ENCODE data around the gene IPP. TPM values are rescaled to one million over a fixed set of nuclear protein-coding genes. Genes with fewer than 3 reads are reported as not detected.

Gene IPP
- total and polyA plus RNA-seq, 10 donors = 0.96 to 13.4 (median 9.9) TPM

- Histone ChIP-seq H3K27ac (no peak overlapping the region), H3K4me1 (peaks cover 0 to 20% (median 2%) of the 10 kb centered on the region in 6 donors), H3K36me3 (peaks cover 9 to 84% (median 63%) of the 10 kb centered on the region in 6 donors), H3K9me3 (no peaks in the 10 kb centered on the region), H3K27me3 (replicated peaks in 1 of 7) (no peaks in the 10 kb centered on the region), H3K4me3 (no peak overlapping the region)
- intact Hi-C loops (cut with DNase I; ENCODE audit: low total_unique reads) = no loop called here
- 95 to 99% (median 96%) methylated on average over 2 of the region's 2 CpGs for WGBS, 5 donors
- TF ChIP-seq POLR2A (IDR thresholded peaks at IDR 0.05) (no peak), POLR2AphosphoS5 (IDR thresholded peaks at IDR 0.05) (no peak), CTCF (IDR thresholded peaks at IDR 0.05 in 8 of 11, conservative IDR thresholded peaks at IDR 0.05 in 3 of 11) (no peak)
- no peak for DNase-seq
Observed at GRCh38 chr1:45659222-45659621, 91.2 kb downstream of the IPP start.

GRCh38 chr1:45658171-45658570 lies 92.3 kb downstream of the IPP start:
- intact Hi-C loops (cut with DNase I; ENCODE audit: low total_unique reads) = no loop called here
- Histone ChIP-seq H3K4me3 (no peak overlapping the region), H3K4me1 (peaks cover 0 to 14% (median 2%) of the 10 kb centered on the region in 6 donors), H3K27ac (no peak overlapping the region), H3K36me3 (peaks cover 9 to 91% (median 74%) of the 10 kb centered on the region in 6 donors), H3K27me3 (replicated peaks in 1 of 7) (no peaks in the 10 kb centered on the region), H3K9me3 (no peaks in the 10 kb centered on the region)
- WGBS, 5 donors = 85 to 90% (median 87%) methylated on average over 2 of the region's 2 CpGs
- DNase-seq = no peak
- TF ChIP-seq CTCF (IDR thresholded peaks at IDR 0.05 in 8 of 11, conservative IDR thresholded peaks at IDR 0.05 in 3 of 11) (no peak), POLR2A (IDR thresholded peaks at IDR 0.05) (no peak), POLR2AphosphoS5 (IDR thresholded peaks at IDR 0.05) (no peak)

- 92 to 97% (median 94%) methylated on average over 3 of the region's 3 CpGs for WGBS, 5 donors
- Histone ChIP-seq H3K27me3 (replicated peaks in 1 of 7) (no peaks in the 10 kb centered on the region), H3K4me3 (no peak overlapping the region), H3K4me1 (peaks cover 0 to 5% (median 0%) of the 10 kb centered on the region in 6 donors), H3K27ac (no peak overlapping the region), H3K9me3 (no peaks in the 10 kb centered on the region), H3K36me3 (peaks cover 9 to 100% (median 88%) of the 10 kb centered on the region in 6 donors)
- intact Hi-C loops (cut with DNase I; ENCODE audit: low total_unique reads) = no loop called here
- TF ChIP-seq POLR2A (IDR thresholded peaks at IDR 0.05) = no peak
- no peak for TF ChIP-seq POLR2AphosphoS5 (IDR thresholded peaks at IDR 0.05)
- no peak for TF ChIP-seq CTCF (IDR thresholded peaks at IDR 0.05 in 8 of 11, conservative IDR thresholded peaks at IDR 0.05 in 3 of 11)
- DNase-seq = no peak
Observed at GRCh38 chr1:45656573-45657226, 93.8 kb downstream of the IPP start.

GRCh38 chr1:45654540-45655280 lies 95.7 kb downstream of the IPP start:
- WGBS, 5 donors = 86 to 94% (median 92%) methylated on average over 12 of the region's 12 CpGs
- intact Hi-C loops (cut with DNase I; ENCODE audit: low total_unique reads) = no loop called here
- no peak for TF ChIP-seq CTCF (IDR thresholded peaks at IDR 0.05 in 8 of 11, conservative IDR thresholded peaks at IDR 0.05 in 3 of 11)
- no peak for TF ChIP-seq POLR2AphosphoS5 (IDR thresholded peaks at IDR 0.05)
- TF ChIP-seq POLR2A (IDR thresholded peaks at IDR 0.05) = no peak

More at GRCh38 chr1:45654540-45655280, 95.7 kb downstream of the IPP start:
- H3K9me3 ChIP-seq = no peaks in the 10 kb centered on the region
- H3K4me3 ChIP-seq = no peak overlapping the region
- no peaks in the 10 kb centered on the region for H3K27me3 ChIP-seq (replicated peaks in 1 of 7)
- H3K36me3 ChIP-seq = peaks cover 9 to 100% (median 89%) of the 10 kb centered on the region in 6 donors
- peaks cover 0 to 5% (median 0%) of the 10 kb centered on the region in 6 donors for H3K4me1 ChIP-seq
- DNase-seq = no peak
- no peak overlapping the region for H3K27ac ChIP-seq
